ENCODE results near the gene PTPRT.

Gene PTPRT

DNA sequence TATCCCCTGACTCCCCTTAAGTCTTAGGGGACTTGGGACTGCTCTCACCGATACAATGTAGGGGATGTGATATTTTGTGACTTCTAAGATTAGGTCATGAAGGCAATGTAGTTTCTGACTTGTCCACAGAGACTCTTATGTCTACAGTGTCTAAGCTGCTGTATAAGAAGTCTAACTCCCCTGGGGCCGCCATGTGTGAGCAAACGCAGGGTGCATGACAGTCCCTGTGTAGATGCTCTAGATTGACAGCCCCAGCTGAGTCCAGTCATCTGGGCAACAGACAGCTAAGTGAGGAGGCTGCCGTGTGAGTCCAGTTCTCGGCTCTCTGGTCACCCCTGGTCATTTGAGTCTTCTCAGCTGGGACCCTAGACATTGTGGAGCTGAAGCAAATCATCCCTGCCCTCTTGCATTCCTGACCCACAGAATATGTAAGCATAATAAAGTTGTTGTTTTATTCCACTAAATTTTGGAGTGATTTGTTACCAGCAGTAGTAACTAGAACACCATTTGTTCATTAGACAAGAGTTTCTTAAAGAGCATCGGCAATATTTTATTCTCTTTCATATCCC lies 828.2 kb downstream of the PTPRT start:
- no peaks in the 10 kb centered on the region for H3K36me3 Mint-ChIP-seq (ENCODE audit: low read depth)
- TF ChIP-seq, protein P1, sequence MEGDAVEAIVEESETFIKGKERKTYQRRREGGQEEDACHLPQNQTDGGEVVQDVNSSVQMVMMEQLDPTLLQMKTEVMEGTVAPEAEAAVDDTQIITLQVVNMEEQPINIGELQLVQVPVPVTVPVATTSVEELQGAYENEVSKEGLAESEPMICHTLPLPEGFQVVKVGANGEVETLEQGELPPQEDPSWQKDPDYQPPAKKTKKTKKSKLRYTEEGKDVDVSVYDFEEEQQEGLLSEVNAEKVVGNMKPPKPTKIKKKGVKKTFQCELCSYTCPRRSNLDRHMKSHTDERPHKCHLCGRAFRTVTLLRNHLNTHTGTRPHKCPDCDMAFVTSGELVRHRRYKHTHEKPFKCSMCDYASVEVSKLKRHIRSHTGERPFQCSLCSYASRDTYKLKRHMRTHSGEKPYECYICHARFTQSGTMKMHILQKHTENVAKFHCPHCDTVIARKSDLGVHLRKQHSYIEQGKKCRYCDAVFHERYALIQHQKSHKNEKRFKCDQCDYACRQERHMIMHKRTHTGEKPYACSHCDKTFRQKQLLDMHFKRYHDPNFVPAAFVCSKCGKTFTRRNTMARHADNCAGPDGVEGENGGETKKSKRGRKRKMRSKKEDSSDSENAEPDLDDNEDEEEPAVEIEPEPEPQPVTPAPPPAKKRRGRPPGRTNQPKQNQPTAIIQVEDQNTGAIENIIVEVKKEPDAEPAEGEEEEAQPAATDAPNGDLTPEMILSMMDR (IDR thresholded peaks at IDR 0.05) = no peak
- peaks cover 33% of the 10 kb centered on the region for H3K27me3 Mint-ChIP-seq (ENCODE audit: low read depth, poor library complexity)
- H3K27ac Mint-ChIP-seq = no peak overlapping the region
- no peaks in the 10 kb centered on the region for H3K9me3 Mint-ChIP-seq
- peaks cover 13% of the 10 kb centered on the region for H3K4me1 Mint-ChIP-seq
- no peak overlapping the region for H3K4me3 Mint-ChIP-seq
- no peak for DNase-seq

DNA sequence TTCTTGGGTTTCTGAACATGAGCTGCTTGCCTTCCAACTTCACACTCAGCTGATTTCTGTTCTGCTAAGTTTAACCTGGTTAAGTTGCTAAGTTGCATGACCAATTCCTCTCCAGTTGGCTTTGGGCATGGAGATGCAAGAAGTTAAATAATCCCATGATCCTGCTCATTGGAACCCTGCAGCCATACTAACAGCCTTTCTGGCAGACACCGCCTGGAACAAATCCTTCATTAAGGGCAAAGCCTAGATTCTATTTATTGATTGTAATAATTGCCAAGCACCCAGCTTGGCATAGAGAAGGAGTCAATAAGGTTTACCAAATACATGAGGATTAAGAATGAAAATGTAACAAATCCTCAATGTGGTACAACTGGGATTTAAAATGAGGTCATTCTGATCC lies 829.1 kb downstream of the PTPRT start:
- Mint-ChIP-seq H3K36me3 (ENCODE audit: low read depth) (no peaks in the 10 kb centered on the region), H3K27me3 (ENCODE audit: low read depth, poor library complexity) (peaks cover 33% of the 10 kb centered on the region), H3K4me1 (peaks cover 6% of the 10 kb centered on the region), H3K9me3 (no peaks in the 10 kb centered on the region), H3K27ac (no peak overlapping the region), H3K4me3 (no peak overlapping the region)
- TF ChIP-seq, protein P1 (IDR thresholded peaks at IDR 0.05) = no peak
- DNase-seq = no peak

DNA sequence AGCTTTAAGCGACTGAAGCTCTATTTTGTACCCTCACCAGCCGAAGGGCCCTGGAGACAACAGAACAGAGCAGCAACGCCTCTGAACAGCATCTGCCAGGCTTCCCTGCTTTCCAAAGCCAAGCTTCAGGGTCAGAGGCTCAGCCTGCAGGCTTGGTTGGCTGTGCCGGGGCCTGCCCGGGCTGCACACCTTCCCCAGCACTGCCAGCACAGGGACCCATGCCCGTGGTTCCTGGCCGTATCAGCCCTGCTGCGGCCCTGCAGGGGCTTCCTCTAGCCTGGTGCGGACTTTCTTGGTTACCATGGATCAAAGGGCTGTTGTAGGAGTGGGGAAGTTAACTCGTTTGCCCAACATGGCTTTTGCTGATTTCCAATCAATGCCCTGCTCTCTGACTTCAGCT lies 830.1 kb downstream of the PTPRT start:
- no peaks in the 10 kb centered on the region for H3K36me3 Mint-ChIP-seq (ENCODE audit: low read depth)
- H3K4me1 Mint-ChIP-seq = peaks cover 6% of the 10 kb centered on the region
- H3K27me3 Mint-ChIP-seq (ENCODE audit: low read depth, poor library complexity) = peaks cover 38% of the 10 kb centered on the region
- no peak for DNase-seq
- no peak overlapping the region for H3K27ac Mint-ChIP-seq
- no peak overlapping the region for H3K4me3 Mint-ChIP-seq
- H3K9me3 Mint-ChIP-seq = no peaks in the 10 kb centered on the region
- TF ChIP-seq, protein P1 (IDR thresholded peaks at IDR 0.05) = no peak

DNA sequence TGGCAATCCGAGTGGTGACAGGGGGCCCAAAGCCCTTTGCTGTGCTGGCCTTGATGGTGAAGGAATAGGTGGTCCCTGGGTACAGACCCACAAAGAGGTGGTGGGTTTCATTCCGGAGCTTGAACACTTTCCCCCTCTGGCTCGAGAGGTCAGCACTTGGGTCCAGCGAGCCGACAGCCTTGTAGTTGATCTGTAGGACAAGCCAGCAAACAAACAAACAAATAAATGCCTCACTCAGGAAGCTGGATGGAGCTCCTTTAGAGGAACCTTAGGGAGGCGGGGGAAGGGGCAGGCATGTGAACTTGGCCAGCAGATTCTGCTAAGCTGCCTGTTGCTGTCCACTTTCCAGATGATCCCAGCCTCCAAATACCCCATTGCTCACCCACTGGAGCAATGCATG lies 837.6 kb downstream of the PTPRT start:
- TF ChIP-seq, protein P1 (IDR thresholded peaks at IDR 0.05) = no peak
- no peaks in the 10 kb centered on the region for H3K9me3 Mint-ChIP-seq
- no peak overlapping the region for H3K27ac Mint-ChIP-seq
- no peaks in the 10 kb centered on the region for H3K4me1 Mint-ChIP-seq
- no peak for DNase-seq
- peaks cover 17% of the 10 kb centered on the region for H3K27me3 Mint-ChIP-seq (ENCODE audit: low read depth, poor library complexity)
- H3K36me3 Mint-ChIP-seq (ENCODE audit: low read depth) = no peaks in the 10 kb centered on the region
- no peak overlapping the region for H3K4me3 Mint-ChIP-seq

DNA sequence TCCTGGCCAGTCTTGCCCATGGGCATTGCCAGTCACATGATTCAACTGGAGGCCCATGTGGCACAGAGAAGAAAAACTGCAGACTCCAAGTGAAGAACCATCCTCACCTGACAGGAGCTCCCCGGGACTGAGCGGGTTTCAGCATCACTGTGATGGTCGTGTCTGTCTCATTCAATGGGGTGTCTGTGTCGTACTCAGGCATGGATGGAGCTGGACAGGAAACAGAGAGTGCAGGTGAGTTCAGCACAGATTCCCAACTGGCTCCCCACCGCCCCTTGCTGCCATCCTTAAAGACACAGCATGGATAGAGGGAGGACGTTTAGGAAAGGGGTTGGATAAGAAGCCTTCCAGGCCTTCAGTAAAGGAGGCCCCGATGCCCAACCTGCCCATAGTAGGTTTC lies 839.2 kb downstream of the PTPRT start:
- TF ChIP-seq, protein P1 (IDR thresholded peaks at IDR 0.05) = no peak
- no peak for DNase-seq
- Mint-ChIP-seq H3K27ac (no peak overlapping the region), H3K36me3 (ENCODE audit: low read depth) (no peaks in the 10 kb centered on the region), H3K4me3 (no peak overlapping the region), H3K4me1 (peaks cover 9% of the 10 kb centered on the region), H3K27me3 (ENCODE audit: low read depth, poor library complexity) (peaks cover 21% of the 10 kb centered on the region), H3K9me3 (no peaks in the 10 kb centered on the region)

Data from nephron progenitor cell (in vitro differentiated cells).